Lower leg skin (tissue), 3 donors: ENCODE data around the gene STRA8.

Source experiments
- CTCF ChIP-seq, 3 donors: fragments of 450-650 bp; IDR thresholded peaks; one replicate each; pipeline ENCODE4 v1.5.1; 2016; ENCODE audit warnings: antibody characterized with exemption in 3 of 3, mild to moderate bottlenecking in 3 of 3, moderate library complexity in 2 of 3
- POLR2A ChIP-seq, 2 donors: fragments of 450-650 bp; IDR thresholded peaks; one replicate each; pipeline ENCODE4 v1.6.1; 2016 to 2017; ENCODE audit warnings: antibody characterized with exemption in 2 of 2, mild to moderate bottlenecking in 1 of 2, moderate library complexity in 1 of 2

DNA sequence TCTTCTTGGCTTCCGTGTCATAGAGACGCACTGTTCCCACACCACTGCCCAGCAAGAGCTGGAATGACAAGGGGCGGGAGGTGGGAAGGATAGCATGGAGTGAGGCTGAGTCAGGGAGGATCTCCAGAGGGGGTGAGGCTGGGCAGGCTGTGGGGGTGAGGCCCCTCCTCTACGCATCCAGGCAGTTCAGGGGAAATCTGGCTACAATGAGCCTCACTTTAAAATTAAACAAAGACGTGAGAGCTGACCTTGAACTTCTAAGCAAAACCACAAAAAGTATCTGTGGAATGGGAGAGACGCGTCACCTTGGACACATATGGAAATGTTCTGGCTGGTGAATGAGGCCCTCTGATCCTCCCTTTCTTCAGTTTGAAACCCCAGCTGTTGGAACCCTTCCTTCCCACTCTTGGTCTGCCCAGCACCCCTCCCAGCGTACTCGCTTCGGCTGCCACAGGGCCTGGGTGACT, 40.0 kb upstream of the STRA8 start:
- TF ChIP-seq CTCF (IDR thresholded peaks at IDR 0.05), result no peak
- no peak for TF ChIP-seq POLR2A (IDR thresholded peaks at IDR 0.05)
